Measurements from ENCODE around the gene SPATA31E1.

Gene SPATA31E1

GRCh38 chr9:87883990-87884389 lies 1.3 kb downstream of the SPATA31E1 start:
- DNase-seq (ENCODE audit: low read depth), result no peak
- no peak for TF ChIP-seq CTCF (IDR thresholded peaks at IDR 0.05; ENCODE audit: insufficient read depth, low read depth, low read length, missing control alignments)
- H3K4me3 ChIP-seq (ENCODE audit: low read depth, low read length), result no peak overlapping the region

GRCh38 chr9:87884578-87885459 lies 2.1 kb downstream of the SPATA31E1 start:
- no peak for TF ChIP-seq CTCF (IDR thresholded peaks at IDR 0.05; ENCODE audit: insufficient read depth, low read depth, low read length, missing control alignments)
- no peak overlapping the region for H3K4me3 ChIP-seq (ENCODE audit: low read depth, low read length)
- no peak for DNase-seq (ENCODE audit: low read depth)

- TF ChIP-seq CTCF (IDR thresholded peaks at IDR 0.05; ENCODE audit: insufficient read depth, low read depth, low read length, missing control alignments), result no peak
- no peak overlapping the region for H3K4me3 ChIP-seq (ENCODE audit: low read depth, low read length)
- no peak for DNase-seq (ENCODE audit: low read depth)
These were observed 3.0 kb downstream of the SPATA31E1 start for GRCh38 chr9:87885484-87886189.

GRCh38 chr9:87886210-87886932 lies 3.7 kb downstream of the SPATA31E1 start:
- TF ChIP-seq CTCF (IDR thresholded peaks at IDR 0.05; ENCODE audit: insufficient read depth, low read depth, low read length, missing control alignments), result no peak
- DNase-seq (ENCODE audit: low read depth), result no peak
- no peak overlapping the region for H3K4me3 ChIP-seq (ENCODE audit: low read depth, low read length)

- DNase-seq (ENCODE audit: low read depth), result no peak
- TF ChIP-seq CTCF (IDR thresholded peaks at IDR 0.05; ENCODE audit: insufficient read depth, low read depth, low read length, missing control alignments), result no peak
- H3K4me3 ChIP-seq (ENCODE audit: low read depth, low read length), result no peak overlapping the region
These were observed 4.3 kb downstream of the SPATA31E1 start for GRCh38 chr9:87886933-87887505.

GRCh38 chr9:87887661-87888480 lies 5.2 kb downstream of the SPATA31E1 start:
- no peak for TF ChIP-seq CTCF (IDR thresholded peaks at IDR 0.05; ENCODE audit: insufficient read depth, low read depth, low read length, missing control alignments)
- H3K4me3 ChIP-seq (ENCODE audit: low read depth, low read length), result no peak overlapping the region
- no peak for DNase-seq (ENCODE audit: low read depth)

Data from GM12865 (cell line).